SK-N-SH (cell line): ENCODE data around the gene UNC93A. TPM values are rescaled to one million over a fixed set of nuclear protein-coding genes. Genes with fewer than 3 reads are reported as not detected.

Source experiments
- CTCF ChIA-PET: fragments of 300-600, 350-600 bp; formaldehyde crosslinking; extraction: SDS; loops from one replicate; lab custom pipeline; 2021; lab: Yijun Ruan, JAX
- POLR2A ChIA-PET: fragments of 350-600 bp; sonication (Branson Sonifier 250); formaldehyde crosslinking; extraction: SDS; loops from one replicate; lab custom pipeline; 2020; ENCODE audit warnings: antibody characterized with exemption, inconsistent platforms; lab: Yijun Ruan, JAX
- DNase-seq: peaks from one replicate; pipeline ENCODE4 v3.0.0; 2012
- H2AFZ ChIP-seq: fragments of 200-600 bp; sonication (generic); 2 replicates; pipeline ENCODE4 v1.8.1; 2016; ENCODE audit warnings: antibody characterized with exemption, mild to moderate bottlenecking, low read depth
- H3F3A ChIP-seq: fragments of 200-600 bp; sonication (generic); replicated peaks from 2 replicates; pipeline ENCODE3; 2016; ENCODE audit warnings: antibody characterized with exemption, mild to moderate bottlenecking; ENCODE audit not compliant: insufficient read depth
- H3K27ac ChIP-seq, 2 experiments: fragments of 200-500 bp in 1 of 2; fragments of 200-600 bp in 1 of 2; sonication (Bioruptor generic) in 1 of 2; sonication (generic), shearing (Covaris generic) in 1 of 2; 2 replicates each; pipeline versions ENCODE4 v1.5.1 to v1.6.1; 2014 to 2016; ENCODE audit warnings: low read depth in 2 of 2, inconsistent platforms in 1 of 2, low read length in 1 of 2, mild to moderate bottlenecking in 1 of 2, mixed read lengths in 1 of 2
- H3K27me3 ChIP-seq: fragments of 200-600 bp; sonication (generic), shearing (Covaris generic); 2 replicates; pipeline ENCODE4 v1.6.1; 2016; ENCODE audit warnings: mixed run types; ENCODE audit not compliant: insufficient read depth
- H3K36me3 ChIP-seq, 2 experiments: fragments of 200-500 bp in 1 of 2; fragments of 200-600 bp in 1 of 2; sonication (Bioruptor generic) in 1 of 2; sonication (generic) in 1 of 2; replicated peaks in 1 of 2; 2 replicates each; pipeline versions ENCODE3 to v1.5.1; 2014 to 2016; ENCODE audit warnings: low read length in 1 of 2, mild to moderate bottlenecking in 1 of 2; ENCODE audit not compliant: insufficient read depth in 2 of 2, control insufficient read depth in 1 of 2
- H3K4me1 ChIP-seq, 2 experiments: fragments of 200-500 bp in 1 of 2; fragments of 200-600 bp in 1 of 2; sonication (Bioruptor generic) in 1 of 2; sonication (generic), shearing (Covaris generic) in 1 of 2; 2 replicates each; pipeline versions ENCODE4 v1.5.1 to v1.6.1; 2014 to 2016; ENCODE audit warnings: low read depth in 1 of 2, low read length in 1 of 2, mixed run types in 1 of 2; ENCODE audit not compliant: insufficient read depth in 2 of 2, control insufficient read depth in 1 of 2
- H3K4me2 ChIP-seq: fragments of 200-600 bp; sonication (generic), shearing (Covaris generic); 2 replicates; pipeline ENCODE4 v1.6.1; 2017; ENCODE audit warnings: mixed run types
- H3K4me3 ChIP-seq, 2 experiments: fragments of 200-500 bp in 1 of 2; fragments of 200-600 bp in 1 of 2; sonication (Bioruptor generic) in 1 of 2; sonication (generic), shearing (Covaris generic) in 1 of 2; 2 replicates each; pipeline versions ENCODE4 v1.5.1 to v1.8.1; 2014 to 2016; ENCODE audit warnings: low read depth in 2 of 2, inconsistent platforms in 1 of 2, low read length in 1 of 2, mild to moderate bottlenecking in 1 of 2, mixed read lengths in 1 of 2, moderate library complexity in 1 of 2
- H3K79me2 ChIP-seq: fragments of 200-600 bp; sonication (generic); 2 replicates; pipeline ENCODE4 v1.8.1; 2017; ENCODE audit warnings: mild to moderate bottlenecking; ENCODE audit not compliant: insufficient read depth
- H3K9ac ChIP-seq: fragments of 200-600 bp; sonication (generic); 2 replicates; pipeline ENCODE4 v1.6.1; 2017; ENCODE audit warnings: mixed run types
- H3K9me2 ChIP-seq: fragments of 200-600 bp; sonication (generic); 2 replicates; pipeline ENCODE4 v1.6.1; 2017; ENCODE audit warnings: mixed run types
- H3K9me3 ChIP-seq: fragments of 200-600 bp; sonication (generic); 2 replicates; pipeline ENCODE4 v1.6.1; 2017; ENCODE audit warnings: mixed run types, mild to moderate bottlenecking, moderate library complexity
- H4K20me1 ChIP-seq: fragments of 200-600 bp; sonication (generic); 2 replicates; pipeline ENCODE4 v1.6.1; 2017; ENCODE audit warnings: mild to moderate bottlenecking, mixed run types; ENCODE audit not compliant: insufficient read depth
- CHD2 ChIP-seq: fragments of 150-350 bp; IDR thresholded peaks from 2 replicates; pipeline ENCODE4 v1.6.1; 2018; ENCODE audit warnings: low read length; ENCODE audit not compliant: partially characterized antibody
- EP300 ChIP-seq, 2 experiments: IDR thresholded peaks; 2 replicates each; pipeline versions ENCODE4 v1.4.0 to v1.6.1; 2012; ENCODE audit warnings: borderline replicate concordance in 1 of 2, low read depth in 1 of 2, low read length in 1 of 2
- FOSL2 ChIP-seq: IDR thresholded peaks from 2 replicates; pipeline ENCODE4 v1.4.0; 2012; ENCODE audit warnings: low read depth, mild to moderate bottlenecking, moderate library complexity, borderline replicate concordance
- FOXJ3 ChIP-seq: sonication (generic); formaldehyde crosslinking; IDR thresholded peaks from 2 replicates; pipeline ENCODE4 v1.5.1; 2020; ENCODE audit warnings: mild to moderate bottlenecking, missing genetic modification reagents
- FOXM1 ChIP-seq: IDR thresholded peaks from 2 replicates; pipeline ENCODE4 v1.4.0; 2012; ENCODE audit warnings: low read depth, mild to moderate bottlenecking
- GATA2 ChIP-seq: sonication (generic); formaldehyde crosslinking; IDR thresholded peaks from 2 replicates; pipeline ENCODE4 v1.5.0; 2020; ENCODE audit warnings: mild to moderate bottlenecking, missing genetic modification reagents
- JUND ChIP-seq: IDR thresholded peaks from 2 replicates; pipeline ENCODE4 v1.4.0; 2012
- MEF2A ChIP-seq: IDR thresholded peaks from 2 replicates; pipeline ENCODE4 v1.4.0; 2012; ENCODE audit warnings: low read depth, borderline replicate concordance
- NFIC ChIP-seq: IDR thresholded peaks from 2 replicates; pipeline ENCODE4 v1.4.0; 2012; ENCODE audit warnings: borderline replicate concordance
- RAD21 ChIP-seq: IDR thresholded peaks from 2 replicates; pipeline ENCODE4 v1.6.1; 2012; ENCODE audit warnings: mild to moderate bottlenecking, low read length
- RFX5 ChIP-seq: IDR thresholded peaks from 2 replicates; pipeline ENCODE4 v1.6.1; 2012; ENCODE audit warnings: mild to moderate bottlenecking, improper control_type of control experiment, low read length
- SIN3A ChIP-seq: IDR thresholded peaks from 2 replicates; pipeline ENCODE4 v1.6.1; 2012; ENCODE audit warnings: low read depth, mild to moderate bottlenecking, low read length, moderate library complexity, borderline replicate concordance
- SMC3 ChIP-seq: IDR thresholded peaks from 2 replicates; pipeline ENCODE4 v1.6.1; 2012; ENCODE audit warnings: low read depth, low read length, improper control_type of control experiment
- TAF1 ChIP-seq: IDR thresholded peaks from 2 replicates; pipeline ENCODE4 v1.6.1; 2012; ENCODE audit warnings: low read depth, mild to moderate bottlenecking, low read length, moderate library complexity, borderline replicate concordance
- TEAD4 ChIP-seq: IDR thresholded peaks from 2 replicates; pipeline ENCODE4 v1.4.0; 2012; ENCODE audit warnings: mild to moderate bottlenecking, borderline replicate concordance; ENCODE audit not compliant: insufficient read depth
- YY1 ChIP-seq: IDR thresholded peaks from 2 replicates; pipeline ENCODE4 v1.4.0; 2012; ENCODE audit warnings: low read depth, mild to moderate bottlenecking
- WGBS: methylation state at CpG from one replicate; pipeline ENCODE4 v1.1.6; 2017; ENCODE audit warnings: low lambda C conversion rate; 5-methylcytosine and 5-hydroxymethylcytosine counted together
- polyA plus RNA-seq, 3 experiments: library from polyadenylated mRNA; depleted of rRNA; stranded (reverse); fragments of >200 nt; gene quantifications; 2 replicates each; pipeline ENCODE4 v1.2.3, GENCODE V29; 2012
- TF ChIP-seq, protein P1 (sequence below): IDR thresholded peaks from 2 replicates; pipeline ENCODE4 v1.4.0; 2012; ENCODE audit warnings: low read depth
- TF ChIP-seq, protein P2 (sequence below): IDR thresholded peaks from 2 replicates; pipeline ENCODE4 v1.4.0; 2012; ENCODE audit warnings: low read depth, borderline replicate concordance
- TF ChIP-seq, protein P3 (sequence below): IDR thresholded peaks from 2 replicates; pipeline ENCODE4 v1.6.1; 2012; ENCODE audit warnings: mild to moderate bottlenecking, low read depth, low read length, moderate library complexity
- TF ChIP-seq, protein P4 (sequence below): IDR thresholded peaks from 2 replicates; pipeline ENCODE4 v1.4.0; 2012; ENCODE audit warnings: low read depth, borderline replicate concordance
- TF ChIP-seq, protein P5 (sequence below): IDR thresholded peaks from 2 replicates; pipeline ENCODE4; 2012
- TF ChIP-seq, protein P6 (sequence below): fragments of 200-600 bp; sonication (generic); IDR thresholded peaks from 2 replicates; pipeline ENCODE4 v1.6.1; 2017; ENCODE audit warnings: antibody characterized with exemption, mild to moderate bottlenecking, moderate library complexity

UNC93A gene
- polyA plus RNA-seq, 1 of the 3 experiments (the other 2 are of a cell fraction) = not detected

DNA sequence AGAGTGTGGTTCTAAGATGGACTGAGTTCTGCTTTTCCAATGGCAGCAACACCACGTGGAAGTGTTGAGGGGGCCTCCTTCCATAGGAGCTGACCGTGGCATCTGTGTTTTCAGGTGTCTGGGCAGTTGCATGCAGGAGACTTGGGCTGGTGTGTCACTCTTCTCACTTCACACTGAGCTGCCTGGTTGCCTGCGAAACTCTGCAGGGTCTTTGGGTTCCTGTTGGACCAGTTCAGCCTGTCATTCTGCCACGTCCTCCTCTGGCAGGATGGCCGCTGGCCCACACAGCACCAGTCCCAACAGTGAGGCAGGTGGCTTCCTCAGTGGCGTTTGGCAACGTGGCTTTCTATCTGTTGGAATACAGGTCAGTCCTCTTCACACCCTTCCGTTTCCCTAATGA lies 16.1 kb upstream of the UNC93A start (continued):
- TF ChIP-seq TAF1 (no peak), NFIC (no peak), SMC3 (no peak)
- TF ChIP-seq, protein P1, sequence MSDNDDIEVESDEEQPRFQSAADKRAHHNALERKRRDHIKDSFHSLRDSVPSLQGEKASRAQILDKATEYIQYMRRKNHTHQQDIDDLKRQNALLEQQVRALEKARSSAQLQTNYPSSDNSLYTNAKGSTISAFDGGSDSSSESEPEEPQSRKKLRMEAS = no peak

DNA sequence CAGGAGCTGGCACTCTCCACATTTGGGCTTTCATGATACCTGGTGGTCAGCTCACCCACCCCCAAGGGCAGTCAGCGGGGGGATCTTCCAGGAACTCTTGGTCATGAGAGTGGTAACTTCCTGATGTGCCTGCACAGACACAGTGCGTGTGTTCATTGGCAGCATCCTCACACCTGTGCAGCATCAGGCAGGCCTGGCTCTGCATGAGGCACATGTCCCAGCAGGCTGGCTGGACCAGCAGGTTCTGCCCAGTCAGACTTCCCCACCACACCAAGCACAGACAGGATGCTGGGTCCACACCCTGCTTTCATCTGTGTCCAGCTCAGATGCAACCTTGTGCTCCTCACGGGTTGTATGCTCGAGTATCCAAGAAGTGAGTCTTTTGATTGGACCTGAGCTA lies 15.7 kb upstream of the UNC93A start:
- WGBS = 83% methylated on average over 4 of the region's 4 CpGs
- Histone ChIP-seq H3K9me3 (no peaks in the 10 kb centered on the region), H3K27ac (no peak overlapping the region), H3K4me3 (no peak overlapping the region), H3K4me2 (no peak overlapping the region), H3F3A (no peaks in the 10 kb centered on the region), H3K36me3 (no peaks in the 10 kb centered on the region), H4K20me1 (no peaks in the 10 kb centered on the region), H3K79me2 (no peaks in the 10 kb centered on the region), H3K27me3 (no peaks in the 10 kb centered on the region), H3K4me1 (peaks cover 0 to 14% of the 10 kb centered on the region in 2 experiments; a peak in 2 of 4 replicates), H3K9me2 (no peaks in the 10 kb centered on the region), H3K9ac (no peak overlapping the region), H2AFZ (no peak overlapping the region)
- TF ChIP-seq, protein P2, sequence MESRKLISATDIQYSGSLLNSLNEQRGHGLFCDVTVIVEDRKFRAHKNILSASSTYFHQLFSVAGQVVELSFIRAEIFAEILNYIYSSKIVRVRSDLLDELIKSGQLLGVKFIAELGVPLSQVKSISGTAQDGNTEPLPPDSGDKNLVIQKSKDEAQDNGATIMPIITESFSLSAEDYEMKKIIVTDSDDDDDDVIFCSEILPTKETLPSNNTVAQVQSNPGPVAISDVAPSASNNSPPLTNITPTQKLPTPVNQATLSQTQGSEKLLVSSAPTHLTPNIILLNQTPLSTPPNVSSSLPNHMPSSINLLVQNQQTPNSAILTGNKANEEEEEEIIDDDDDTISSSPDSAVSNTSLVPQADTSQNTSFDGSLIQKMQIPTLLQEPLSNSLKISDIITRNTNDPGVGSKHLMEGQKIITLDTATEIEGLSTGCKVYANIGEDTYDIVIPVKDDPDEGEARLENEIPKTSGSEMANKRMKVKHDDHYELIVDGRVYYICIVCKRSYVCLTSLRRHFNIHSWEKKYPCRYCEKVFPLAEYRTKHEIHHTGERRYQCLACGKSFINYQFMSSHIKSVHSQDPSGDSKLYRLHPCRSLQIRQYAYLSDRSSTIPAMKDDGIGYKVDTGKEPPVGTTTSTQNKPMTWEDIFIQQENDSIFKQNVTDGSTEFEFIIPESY = no peak
- TF ChIP-seq SIN3A = no peak
- no peak for TF ChIP-seq EP300 (IDR thresholded peaks at IDR 0.05; ENCODE audit: borderline replicate concordance in 1 of 2, low read depth in 1 of 2, low read length in 1 of 2)
- no peak for TF ChIP-seq FOXJ3 (CRISPR knock-in tag)
- TF ChIP-seq GATA2 (CRISPR knock-in tag) = no peak
- TF ChIP-seq TAF1 = no peak
- TF ChIP-seq, protein P3, sequence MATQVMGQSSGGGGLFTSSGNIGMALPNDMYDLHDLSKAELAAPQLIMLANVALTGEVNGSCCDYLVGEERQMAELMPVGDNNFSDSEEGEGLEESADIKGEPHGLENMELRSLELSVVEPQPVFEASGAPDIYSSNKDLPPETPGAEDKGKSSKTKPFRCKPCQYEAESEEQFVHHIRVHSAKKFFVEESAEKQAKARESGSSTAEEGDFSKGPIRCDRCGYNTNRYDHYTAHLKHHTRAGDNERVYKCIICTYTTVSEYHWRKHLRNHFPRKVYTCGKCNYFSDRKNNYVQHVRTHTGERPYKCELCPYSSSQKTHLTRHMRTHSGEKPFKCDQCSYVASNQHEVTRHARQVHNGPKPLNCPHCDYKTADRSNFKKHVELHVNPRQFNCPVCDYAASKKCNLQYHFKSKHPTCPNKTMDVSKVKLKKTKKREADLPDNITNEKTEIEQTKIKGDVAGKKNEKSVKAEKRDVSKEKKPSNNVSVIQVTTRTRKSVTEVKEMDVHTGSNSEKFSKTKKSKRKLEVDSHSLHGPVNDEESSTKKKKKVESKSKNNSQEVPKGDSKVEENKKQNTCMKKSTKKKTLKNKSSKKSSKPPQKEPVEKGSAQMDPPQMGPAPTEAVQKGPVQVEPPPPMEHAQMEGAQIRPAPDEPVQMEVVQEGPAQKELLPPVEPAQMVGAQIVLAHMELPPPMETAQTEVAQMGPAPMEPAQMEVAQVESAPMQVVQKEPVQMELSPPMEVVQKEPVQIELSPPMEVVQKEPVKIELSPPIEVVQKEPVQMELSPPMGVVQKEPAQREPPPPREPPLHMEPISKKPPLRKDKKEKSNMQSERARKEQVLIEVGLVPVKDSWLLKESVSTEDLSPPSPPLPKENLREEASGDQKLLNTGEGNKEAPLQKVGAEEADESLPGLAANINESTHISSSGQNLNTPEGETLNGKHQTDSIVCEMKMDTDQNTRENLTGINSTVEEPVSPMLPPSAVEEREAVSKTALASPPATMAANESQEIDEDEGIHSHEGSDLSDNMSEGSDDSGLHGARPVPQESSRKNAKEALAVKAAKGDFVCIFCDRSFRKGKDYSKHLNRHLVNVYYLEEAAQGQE = no peak
- TF ChIP-seq, protein P4, sequence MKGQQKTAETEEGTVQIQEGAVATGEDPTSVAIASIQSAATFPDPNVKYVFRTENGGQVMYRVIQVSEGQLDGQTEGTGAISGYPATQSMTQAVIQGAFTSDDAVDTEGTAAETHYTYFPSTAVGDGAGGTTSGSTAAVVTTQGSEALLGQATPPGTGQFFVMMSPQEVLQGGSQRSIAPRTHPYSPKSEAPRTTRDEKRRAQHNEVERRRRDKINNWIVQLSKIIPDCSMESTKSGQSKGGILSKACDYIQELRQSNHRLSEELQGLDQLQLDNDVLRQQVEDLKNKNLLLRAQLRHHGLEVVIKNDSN = no peak
- no peak for TF ChIP-seq NFIC
- no peak for TF ChIP-seq TEAD4
- no peak for TF ChIP-seq MEF2A
- TF ChIP-seq YY1 = no peak
- no peak for TF ChIP-seq RFX5
- no peak for TF ChIP-seq FOSL2
- TF ChIP-seq FOXM1 = no peak
- TF ChIP-seq JUND = no peak
- TF ChIP-seq, protein P5, sequence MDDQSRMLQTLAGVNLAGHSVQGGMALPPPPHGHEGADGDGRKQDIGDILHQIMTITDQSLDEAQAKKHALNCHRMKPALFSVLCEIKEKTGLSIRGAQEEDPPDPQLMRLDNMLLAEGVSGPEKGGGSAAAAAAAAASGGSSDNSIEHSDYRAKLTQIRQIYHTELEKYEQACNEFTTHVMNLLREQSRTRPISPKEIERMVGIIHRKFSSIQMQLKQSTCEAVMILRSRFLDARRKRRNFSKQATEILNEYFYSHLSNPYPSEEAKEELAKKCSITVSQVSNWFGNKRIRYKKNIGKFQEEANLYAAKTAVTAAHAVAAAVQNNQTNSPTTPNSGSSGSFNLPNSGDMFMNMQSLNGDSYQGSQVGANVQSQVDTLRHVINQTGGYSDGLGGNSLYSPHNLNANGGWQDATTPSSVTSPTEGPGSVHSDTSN = no peak
- TF ChIP-seq, protein P6, sequence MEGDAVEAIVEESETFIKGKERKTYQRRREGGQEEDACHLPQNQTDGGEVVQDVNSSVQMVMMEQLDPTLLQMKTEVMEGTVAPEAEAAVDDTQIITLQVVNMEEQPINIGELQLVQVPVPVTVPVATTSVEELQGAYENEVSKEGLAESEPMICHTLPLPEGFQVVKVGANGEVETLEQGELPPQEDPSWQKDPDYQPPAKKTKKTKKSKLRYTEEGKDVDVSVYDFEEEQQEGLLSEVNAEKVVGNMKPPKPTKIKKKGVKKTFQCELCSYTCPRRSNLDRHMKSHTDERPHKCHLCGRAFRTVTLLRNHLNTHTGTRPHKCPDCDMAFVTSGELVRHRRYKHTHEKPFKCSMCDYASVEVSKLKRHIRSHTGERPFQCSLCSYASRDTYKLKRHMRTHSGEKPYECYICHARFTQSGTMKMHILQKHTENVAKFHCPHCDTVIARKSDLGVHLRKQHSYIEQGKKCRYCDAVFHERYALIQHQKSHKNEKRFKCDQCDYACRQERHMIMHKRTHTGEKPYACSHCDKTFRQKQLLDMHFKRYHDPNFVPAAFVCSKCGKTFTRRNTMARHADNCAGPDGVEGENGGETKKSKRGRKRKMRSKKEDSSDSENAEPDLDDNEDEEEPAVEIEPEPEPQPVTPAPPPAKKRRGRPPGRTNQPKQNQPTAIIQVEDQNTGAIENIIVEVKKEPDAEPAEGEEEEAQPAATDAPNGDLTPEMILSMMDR = no peak
- no peak for TF ChIP-seq RAD21
- no peak for TF ChIP-seq CHD2
- ChIA-PET POLR2A (no interaction called here), CTCF (interaction anchor here (1.1 kb wide), 1 partner anchor 631 kb away, joined by 3 read pairs; no protein-coding TSS in a partner anchor)
- no peak for DNase-seq
